Superior temporal gyrus (tissue), 1 donor: ENCODE measurements around the gene GPR162.

Source experiments
- DNase-seq: peaks from one replicate; pipeline ENCODE4 v3.0.0-alpha.2; 2016; ENCODE audit errors: extremely low spot score

GPR162 gene, protein sequence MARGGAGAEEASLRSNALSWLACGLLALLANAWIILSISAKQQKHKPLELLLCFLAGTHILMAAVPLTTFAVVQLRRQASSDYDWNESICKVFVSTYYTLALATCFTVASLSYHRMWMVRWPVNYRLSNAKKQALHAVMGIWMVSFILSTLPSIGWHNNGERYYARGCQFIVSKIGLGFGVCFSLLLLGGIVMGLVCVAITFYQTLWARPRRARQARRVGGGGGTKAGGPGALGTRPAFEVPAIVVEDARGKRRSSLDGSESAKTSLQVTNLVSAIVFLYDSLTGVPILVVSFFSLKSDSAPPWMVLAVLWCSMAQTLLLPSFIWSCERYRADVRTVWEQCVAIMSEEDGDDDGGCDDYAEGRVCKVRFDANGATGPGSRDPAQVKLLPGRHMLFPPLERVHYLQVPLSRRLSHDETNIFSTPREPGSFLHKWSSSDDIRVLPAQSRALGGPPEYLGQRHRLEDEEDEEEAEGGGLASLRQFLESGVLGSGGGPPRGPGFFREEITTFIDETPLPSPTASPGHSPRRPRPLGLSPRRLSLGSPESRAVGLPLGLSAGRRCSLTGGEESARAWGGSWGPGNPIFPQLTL

GRCh38 chr12:6821591-6822425 lies at the start of gene GPR162:
TSS of gene GPR162 (plus strand) at chr12:6821821. CDS start at chr12:6823899, 2,078 bp downstream.
- peak; percentile 14 for DNase-seq

GRCh38 chr12:6772331-6772695 lies 49.3 kb upstream of the GPR162 start, which contains the start of gene LAG3:
TSS of gene LAG3 (plus strand) at chr12:6772520. CDS start at chr12:6772853, 333 bp downstream.
- DNase-seq, result no peak

GRCh38 chr12:6772726-6773589 lies 48.7 kb upstream of the GPR162 start:
- DNase-seq, result no peak

DNA sequence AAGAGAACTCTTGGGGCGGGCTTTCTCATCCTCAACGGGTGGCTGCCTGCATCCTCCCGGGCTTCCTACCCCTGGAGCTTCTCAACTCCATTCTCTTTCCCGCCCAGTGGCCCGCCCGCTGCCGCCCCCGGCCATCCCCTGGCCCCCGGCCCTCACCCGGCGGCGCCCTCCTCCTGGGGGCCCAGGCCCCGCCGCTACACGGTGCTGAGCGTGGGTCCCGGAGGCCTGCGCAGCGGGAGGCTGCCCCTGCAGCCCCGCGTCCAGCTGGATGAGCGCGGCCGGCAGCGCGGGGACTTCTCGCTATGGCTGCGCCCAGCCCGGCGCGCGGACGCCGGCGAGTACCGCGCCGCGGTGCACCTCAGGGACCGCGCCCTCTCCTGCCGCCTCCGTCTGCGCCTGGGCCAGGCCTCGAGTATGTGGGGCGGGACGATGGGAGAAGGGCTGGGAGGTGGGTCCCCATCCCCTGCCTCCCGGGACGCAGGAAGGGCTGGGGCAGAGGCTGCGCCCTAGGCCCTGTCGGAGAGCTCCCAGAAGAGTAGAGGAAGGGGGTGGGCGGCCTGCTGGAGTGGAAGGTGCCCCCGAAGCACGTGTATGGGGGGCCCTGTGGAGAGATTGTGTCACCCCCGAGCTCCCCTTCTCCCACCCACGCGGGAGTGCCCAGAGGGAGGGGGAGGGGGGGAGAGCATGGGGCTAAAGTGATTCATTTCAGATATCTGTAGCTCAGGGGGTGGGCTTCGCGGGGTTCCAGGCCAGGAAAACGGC lies 47.9 kb upstream of the GPR162 start:
- DNase-seq, result no peak

DNA sequence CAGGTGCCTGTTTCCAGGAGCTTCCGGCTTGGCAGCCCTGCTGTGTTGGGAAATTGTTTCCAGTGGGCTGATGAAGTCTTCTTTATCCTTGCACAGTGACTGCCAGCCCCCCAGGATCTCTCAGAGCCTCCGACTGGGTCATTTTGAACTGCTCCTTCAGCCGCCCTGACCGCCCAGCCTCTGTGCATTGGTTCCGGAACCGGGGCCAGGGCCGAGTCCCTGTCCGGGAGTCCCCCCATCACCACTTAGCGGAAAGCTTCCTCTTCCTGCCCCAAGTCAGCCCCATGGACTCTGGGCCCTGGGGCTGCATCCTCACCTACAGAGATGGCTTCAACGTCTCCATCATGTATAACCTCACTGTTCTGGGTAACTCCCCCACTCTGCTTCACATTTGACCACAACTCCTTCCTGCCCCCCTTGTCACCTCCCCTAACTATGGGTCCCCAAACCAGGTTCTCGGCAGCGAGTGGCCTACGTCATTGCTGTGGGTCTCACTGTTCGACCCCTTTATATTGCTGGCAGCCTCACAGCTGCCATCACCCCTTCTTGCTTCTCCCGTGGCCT lies 47.0 kb upstream of the GPR162 start:
- no peak for DNase-seq

GRCh38 chr12:6775185-6776174 lies 46.1 kb upstream of the GPR162 start:
- no peak for DNase-seq

DNA sequence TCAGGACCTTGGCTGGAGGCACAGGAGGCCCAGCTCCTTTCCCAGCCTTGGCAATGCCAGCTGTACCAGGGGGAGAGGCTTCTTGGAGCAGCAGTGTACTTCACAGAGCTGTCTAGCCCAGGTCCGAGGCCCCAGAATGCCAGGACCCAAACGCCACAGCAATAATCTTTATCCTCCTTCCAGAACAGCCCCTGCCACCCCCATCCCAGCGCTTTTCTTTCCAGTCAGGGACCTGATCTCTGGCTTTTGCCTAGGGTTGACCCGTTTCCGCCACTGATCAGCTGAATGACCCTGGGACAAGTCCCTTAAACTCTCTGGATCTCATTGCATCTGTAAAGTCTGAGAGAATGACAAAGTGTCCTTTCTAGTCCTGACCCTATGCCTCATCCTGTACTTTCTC lies 44.2 kb upstream of the GPR162 start:
- DNase-seq, result no peak

- peak; percentile 35 for DNase-seq
Measured at GRCh38 chr12:6778217-6778573, 43.4 kb upstream of the GPR162 start.

DNA sequence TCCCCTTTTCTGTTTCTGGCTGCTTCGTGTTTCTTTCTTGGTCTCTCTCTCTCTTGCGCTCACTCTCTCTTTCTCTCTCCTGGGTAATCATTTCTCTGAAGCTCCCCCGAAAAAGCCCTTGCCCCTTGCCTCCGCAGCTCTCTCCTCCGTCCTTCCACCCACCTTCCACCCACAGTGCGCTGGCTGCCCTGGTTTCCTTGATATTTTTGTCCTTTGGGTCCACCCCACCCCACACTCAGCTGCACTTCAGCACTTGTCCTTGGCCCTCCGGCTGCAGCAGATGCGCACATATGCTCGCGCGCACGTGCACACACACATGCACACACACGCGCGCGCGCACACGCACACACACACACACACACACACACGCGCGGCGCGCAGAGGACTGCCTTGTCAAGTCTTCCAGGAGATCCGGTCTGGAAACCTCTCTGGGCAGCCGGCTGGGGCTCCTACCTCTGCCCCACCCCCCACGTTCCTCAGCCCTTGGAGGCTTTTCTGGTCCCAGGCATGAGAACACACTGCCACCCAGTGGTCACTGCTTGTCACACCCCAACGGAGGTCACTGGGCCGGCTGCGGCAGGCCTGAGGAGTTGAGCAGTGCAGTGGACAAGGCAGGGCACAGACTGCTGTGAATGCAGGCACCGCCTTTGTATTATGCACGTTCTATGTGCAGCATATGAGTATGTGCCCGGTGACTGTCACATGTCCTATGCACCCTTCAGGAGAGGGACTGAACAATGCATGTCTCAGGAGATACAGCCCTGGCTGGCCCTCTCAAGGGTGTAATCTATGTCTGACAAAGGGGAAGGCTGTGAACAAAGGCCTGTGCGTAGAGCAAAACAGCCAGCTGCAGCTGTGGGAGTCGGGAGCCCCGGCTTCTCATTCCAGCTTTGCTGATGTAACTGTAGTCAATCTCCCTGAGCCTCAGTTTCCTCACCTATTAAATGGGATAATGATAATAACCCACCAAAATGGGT lies 42.8 kb upstream of the GPR162 start:
- peak; percentile 95 for DNase-seq

DNA sequence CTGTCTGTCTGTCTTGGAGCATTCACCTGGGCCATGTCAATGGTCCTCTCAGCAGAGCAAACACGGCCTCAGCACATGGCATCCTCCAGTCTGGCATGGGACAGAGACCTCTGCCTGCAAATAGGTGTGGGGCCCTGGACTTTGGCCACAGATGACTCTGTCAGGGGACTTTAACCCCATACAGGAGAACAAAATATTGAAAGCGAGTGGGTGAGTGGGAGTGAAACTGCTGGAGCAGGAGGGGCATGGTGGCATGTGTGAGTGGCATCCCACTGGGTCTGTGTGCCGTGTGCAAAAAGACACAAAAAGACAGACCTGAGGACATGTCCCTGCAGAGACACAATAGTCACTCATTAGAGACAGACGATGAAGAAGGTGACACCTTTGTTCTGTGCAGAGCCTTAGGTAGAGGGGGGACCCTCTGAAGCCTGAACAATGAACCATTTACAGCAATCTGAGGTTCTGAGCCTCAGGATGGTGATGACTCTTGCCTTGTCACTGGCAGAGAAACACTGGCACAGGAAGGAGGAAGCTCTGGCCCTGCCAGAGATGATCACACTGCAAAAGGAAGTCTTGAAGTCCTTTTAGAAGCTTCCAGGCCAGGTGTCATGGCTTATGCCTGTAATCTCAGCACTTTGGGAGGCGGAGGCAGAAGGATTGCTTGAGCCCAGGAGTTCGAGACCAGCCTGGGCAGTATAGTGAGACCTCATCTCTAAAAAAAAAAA lies 41.8 kb upstream of the GPR162 start:
- no peak for DNase-seq

- DNase-seq, result no peak
Measured at GRCh38 chr12:6780573-6780972, 41.0 kb upstream of the GPR162 start.

DNA sequence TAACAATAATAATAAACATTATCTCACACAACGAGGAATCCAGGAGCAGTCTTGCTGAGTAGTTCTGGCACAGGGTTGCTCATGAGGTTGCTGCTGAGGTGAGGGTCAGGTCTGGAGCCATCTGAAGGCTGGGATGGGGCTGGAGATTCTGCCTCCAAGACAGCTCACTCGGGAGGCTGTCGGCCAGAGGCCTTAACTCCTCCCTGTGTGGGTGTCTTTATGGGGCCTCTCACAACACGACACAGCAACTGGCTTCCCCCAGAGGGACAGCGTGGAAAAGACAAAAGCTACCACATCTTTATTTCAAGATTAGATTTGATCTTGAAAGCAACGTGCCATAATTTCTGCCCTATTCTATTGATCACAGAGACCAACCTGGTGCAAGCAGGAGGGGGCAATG lies 39.5 kb upstream of the GPR162 start:
- no peak for DNase-seq

- DNase-seq, result no peak
Measured at GRCh38 chr12:6782850-6783566, 38.6 kb upstream of the GPR162 start.

- no peak for DNase-seq
Measured at GRCh38 chr12:6783828-6784227, 37.8 kb upstream of the GPR162 start.

GRCh38 chr12:6784296-6784695 lies 37.3 kb upstream of the GPR162 start:
- DNase-seq, result no peak

GRCh38 chr12:6784761-6785160 lies 36.9 kb upstream of the GPR162 start:
- no peak for DNase-seq
